HUDEP-2 (cell line): ENCODE results near the gene LRRC47.

Experiments used
- DNase-seq, 76 experiments: peaks; one replicate each; lab custom pipeline; 2025; ENCODE audit not compliant: unreplicated experiment in 76 of 76; lab: John Stamatoyannopoulos, UW

Gene LRRC47

GRCh38 chr1:3787745-3788605, 8.3 kb downstream of the LRRC47 start:
- DNase-seq = no peak

DNA sequence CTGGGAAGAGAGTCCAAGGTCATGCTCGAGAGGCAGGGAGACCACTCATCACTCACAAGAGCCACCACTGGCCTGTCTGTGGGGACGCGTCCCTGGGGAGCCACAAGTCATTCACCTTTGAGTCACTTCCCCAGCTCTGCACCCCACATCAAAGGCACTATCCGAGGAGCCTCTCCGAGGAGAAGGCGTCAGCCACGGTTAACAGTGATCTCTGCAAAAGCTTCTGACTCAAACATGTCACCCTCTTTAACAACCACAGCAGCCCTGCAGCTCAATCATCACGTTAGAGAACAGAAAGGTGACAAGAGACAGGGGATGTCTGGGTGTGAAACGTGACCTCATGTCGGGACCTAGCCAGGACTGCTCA, 9.0 kb downstream of the LRRC47 start:
- no peak for DNase-seq

DNA sequence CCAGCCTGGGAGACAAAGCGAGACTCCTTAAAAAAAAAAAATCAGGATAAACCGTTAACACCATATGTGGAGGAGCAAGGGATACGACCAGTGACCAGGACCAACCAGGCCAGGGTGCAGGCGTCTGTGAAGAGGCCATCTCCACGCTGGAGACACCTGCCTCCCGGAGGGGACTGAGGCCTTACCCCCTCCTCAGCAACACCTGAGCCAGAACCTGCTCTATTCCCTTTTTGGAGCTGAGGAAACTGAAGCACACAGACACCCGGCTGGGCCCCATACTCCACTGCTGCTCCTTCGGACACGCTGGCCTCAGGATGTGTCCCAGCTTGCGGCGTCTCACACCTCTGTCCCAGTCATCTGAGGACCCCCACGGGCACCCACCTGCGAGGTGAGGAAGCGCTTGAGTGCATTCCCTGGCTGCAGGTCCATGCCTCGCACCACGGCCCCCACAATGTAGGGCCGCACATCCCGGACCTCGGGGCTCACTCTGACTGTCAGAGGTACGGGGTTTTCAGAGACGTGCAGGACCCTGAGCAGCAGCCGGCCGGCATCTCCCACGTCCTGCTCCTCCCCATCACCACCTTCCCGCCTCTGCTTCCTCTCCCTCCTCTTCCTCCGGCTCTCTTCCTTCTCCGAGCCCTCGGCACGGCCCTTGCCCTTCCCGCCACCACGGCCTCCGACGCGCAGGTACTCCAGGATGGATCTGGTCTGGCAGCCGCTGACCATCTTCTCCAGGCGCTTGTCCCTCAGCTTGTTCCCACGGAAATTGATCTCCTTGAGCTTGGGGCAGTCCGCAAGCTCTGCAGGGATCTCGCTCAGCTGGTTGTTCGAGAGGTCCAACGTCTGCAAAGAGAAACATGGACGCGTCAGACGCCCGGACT, 9.6 kb downstream of the LRRC47 start:
- DNase-seq = no peak

DNA sequence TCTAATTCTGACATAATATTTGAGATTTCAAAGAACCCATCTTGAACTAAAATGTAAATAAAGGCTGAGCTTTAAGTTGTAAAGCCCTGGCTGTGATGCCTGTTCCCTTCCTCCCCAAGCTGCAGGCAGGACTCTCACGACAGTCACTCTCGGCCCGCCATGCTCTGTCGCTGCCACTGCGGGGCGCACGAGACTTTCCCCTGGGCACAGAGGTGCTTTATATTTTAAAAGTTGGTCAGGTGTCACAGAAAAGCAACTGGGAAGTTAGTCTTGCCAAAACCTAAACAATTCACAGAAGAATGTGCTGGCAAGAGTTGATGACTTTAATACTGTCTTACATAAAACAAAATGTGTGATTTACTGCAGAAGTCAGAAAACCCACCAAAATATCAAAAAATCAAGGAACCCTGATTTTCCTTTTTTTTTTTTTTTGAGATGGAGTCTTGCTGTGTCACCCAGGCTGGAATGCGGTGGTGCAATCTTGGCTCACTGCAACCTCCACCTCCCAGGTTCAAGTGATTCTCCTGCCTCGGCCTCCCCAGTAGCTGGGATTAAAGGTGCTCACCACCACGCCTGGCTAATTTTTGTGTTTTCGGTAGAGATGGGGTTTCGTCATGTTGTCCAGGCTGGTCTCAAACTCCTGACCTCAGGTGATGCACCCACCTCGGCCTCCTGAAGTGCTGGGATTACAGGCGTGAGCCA, 10.7 kb downstream of the LRRC47 start:
- DNase-seq = peak in 36 of 76 experiments; percentile 5 to 63 (median 26)

DNA sequence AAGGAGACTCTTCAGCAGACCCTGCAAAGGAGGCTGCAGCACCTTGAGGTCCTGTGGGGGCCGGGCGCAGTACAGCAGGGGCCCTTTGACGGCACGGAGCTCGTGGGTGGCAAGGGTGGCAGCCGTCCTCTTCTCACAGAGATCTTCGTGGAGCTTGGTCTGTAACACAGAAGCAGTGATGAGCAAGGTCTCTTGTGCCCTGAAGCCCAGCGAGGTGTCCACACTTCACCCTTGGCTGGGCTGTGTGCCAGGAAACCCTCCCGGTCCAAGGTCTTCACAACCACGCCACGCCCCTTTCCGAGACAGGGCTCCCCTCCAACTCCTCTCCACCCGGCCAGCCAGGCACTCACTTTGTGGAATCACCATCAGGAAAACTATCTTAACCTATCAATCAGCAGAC, 11.3 kb downstream of the LRRC47 start:
- no peak for DNase-seq

DNA sequence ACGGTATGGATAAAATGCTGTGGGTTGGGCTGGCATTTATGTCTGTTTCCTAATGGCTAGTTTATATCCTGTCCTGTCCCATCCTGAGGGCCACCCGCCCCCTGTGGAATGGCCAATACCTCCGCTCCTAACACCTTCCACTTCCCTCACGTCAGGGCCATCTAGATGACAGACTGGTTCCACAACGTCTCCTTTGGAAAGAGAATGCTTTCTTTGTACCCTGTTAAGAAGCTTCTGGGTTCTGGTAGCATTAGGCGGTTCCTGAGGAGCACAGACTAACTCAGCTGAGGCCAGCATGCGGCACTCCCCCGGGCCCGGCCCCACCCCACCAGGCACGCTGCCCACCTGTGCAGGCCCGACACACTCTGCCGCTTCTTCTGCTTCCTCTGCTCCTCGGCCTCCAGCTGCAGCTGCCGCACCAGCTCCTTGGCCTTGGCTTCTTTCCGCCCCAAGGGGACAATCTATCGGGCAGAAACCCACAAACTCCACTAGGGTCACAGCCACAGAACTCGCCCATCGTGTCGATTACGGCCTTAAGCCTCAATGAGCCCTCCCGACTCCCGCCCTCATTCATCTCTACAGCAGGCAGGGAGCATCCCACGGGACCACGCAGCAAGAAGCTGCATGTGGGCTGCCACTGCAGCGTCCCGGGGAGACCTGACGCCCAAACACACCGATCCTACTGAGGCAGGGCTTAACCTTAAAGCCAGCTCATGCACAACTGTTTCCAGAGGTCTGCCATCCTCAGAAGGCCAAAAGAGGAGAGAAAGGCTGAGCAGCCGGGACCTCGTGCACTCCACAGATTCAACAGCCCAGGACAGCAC, 12.4 kb downstream of the LRRC47 start:
- no peak for DNase-seq

- DNase-seq = no peak
These were observed 15.4 kb downstream of the LRRC47 start for GRCh38 chr1:3780901-3781300.

GRCh38 chr1:3779912-3780416, 16.3 kb downstream of the LRRC47 start:
- DNase-seq = peak in 1 of 76 experiments; percentile 43

DNA sequence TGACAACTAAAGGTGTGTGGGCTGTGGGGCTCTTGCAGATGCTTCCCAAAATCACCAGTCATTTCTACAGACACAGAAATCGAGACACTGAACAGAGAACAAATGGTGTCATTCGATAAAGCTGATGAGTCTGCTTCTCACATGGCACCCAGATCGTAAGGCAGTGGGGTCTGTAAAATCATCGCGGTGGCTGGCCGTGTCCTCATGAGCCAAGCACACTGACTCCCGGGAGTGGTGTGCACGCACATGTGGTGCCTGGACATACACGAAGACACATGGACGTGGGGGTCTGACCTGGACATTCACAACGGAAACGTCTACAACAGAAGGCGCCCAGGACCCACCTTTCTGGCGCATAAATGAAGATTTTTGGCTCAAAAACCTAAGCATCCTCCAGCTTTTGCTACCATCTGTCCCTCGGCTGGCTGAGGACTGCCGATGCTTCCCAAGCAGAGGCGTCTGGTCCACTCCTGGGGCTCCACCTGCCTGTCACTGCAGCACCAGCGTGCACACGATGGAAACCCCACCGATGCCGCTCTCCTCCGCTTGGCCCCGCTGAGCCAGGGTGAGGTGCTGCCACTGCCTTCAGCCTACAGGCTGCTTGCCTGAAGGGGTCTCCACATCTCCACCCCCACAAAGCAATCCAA, 16.9 kb downstream of the LRRC47 start:
- DNase-seq = peak in 15 of 76 experiments; percentile 9 to 64 (median 25)

GRCh38 chr1:3778590-3779264, 17.6 kb downstream of the LRRC47 start:
- DNase-seq = peak in 37 of 76 experiments; percentile 5 to 64 (median 30)

GRCh38 chr1:3777647-3778589, 18.4 kb downstream of the LRRC47 start:
- DNase-seq = peak in 26 of 76 experiments; percentile 10 to 71 (median 33)

DNA sequence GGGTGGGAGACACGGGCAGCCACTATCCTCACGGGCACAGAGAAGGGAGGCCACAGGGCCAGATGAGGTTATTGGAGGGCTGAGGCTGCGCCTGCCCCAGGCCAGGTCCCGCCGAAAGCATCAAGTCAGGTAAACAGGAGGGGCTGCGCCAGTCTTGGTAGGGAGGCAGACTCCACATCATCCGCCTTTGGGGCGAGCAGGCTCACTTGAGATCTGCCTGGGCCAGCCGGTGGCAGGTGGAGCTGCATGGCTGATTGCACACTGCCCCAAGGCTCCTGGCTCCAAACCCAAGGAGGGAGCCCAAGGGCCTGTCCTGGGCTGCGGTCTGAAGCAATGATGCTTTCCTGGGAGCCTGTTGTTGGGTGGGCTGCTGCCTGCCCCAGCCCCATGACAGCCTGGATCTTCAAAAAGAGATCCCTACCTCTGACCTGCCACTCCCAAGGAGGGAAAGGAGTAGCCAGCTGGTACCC, 19.2 kb downstream of the LRRC47 start:
- DNase-seq = peak in 26 of 76 experiments; percentile 2 to 53 (median 24)

- DNase-seq = peak in 27 of 76 experiments; percentile 17 to 72 (median 45)
These were observed 19.9 kb downstream of the LRRC47 start for GRCh38 chr1:3776231-3776961.

DNA sequence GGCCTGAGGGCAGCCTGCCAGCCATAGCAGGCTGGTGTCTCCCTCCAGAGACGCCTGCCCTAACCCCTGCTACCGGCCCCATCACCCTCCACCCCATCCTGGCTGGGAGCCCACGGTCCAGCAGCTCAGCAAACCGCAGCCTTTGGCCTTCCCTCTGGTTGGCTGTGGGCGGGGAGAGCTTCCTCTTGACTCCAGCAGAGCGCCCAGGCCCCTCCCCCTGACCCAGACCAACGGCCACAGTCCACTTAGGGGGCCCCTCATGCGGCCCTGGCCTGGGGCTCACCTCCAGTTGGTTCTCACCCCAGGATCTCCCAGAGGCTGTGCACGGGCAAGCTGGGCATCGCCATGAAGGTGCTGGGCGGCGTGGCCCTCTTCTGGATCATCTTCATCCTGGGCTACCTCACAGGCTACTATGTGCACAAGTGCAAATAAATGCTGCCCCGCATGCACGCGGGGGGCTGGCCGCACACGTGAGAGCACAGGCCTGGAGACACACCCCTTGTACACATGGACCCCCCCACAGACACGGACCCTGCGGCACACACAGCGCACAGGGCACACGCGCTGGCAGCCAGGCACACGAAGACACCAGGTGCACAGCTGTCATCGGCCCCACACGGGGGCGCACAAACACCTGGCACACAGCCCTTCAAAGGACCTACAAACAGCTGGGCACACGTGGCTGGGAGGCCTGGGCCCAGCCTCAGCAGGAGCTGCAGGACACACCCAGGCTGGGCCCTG, 20.6 kb downstream of the LRRC47 start:
- peak in 74 of 76 experiments; percentile 56 to 94 (median 84) for DNase-seq

- DNase-seq = peak in 71 of 76 experiments; percentile 42 to 95 (median 82)
These were observed 21.3 kb downstream of the LRRC47 start for GRCh38 chr1:3774946-3775489.
